Mesenteric fat pad (tissue), 1 donor: Measurements from ENCODE around the gene HELQ. TPM values are rescaled to one million over a fixed set of nuclear protein-coding genes. Genes with fewer than 3 reads are reported as not detected.
"Not testable (repeated sequence)": the region's sequence is repeated elsewhere in the genome, so short reads cannot be mapped to it uniquely, and the experiment has no call there.

Experiments used
- DNase-seq: peaks from one replicate; pipeline ENCODE4 v3.0.0-alpha.2; 2020; ENCODE audit warnings: low spot score
- long read RNA-seq: library from polyadenylated mRNA; unstranded; transcript quantifications from one replicate; pipeline ENCODE4 v2.0.0, GENCODE V29; 2020
- total RNA-seq: library from RNA; stranded (reverse); fragmentation: NEBNext Ultra II Directional; extraction: Animal tissue kit (Norgen Biotek cat#: 25700); gene quantifications from one replicate; pipeline ENCODE4 v1.2.1, GENCODE V29; 2021
- donor health status: DM: yes; HTN: yes; CAD: no.

HELQ gene
- 11.2 TPM for total RNA-seq
- long read RNA-seq, transcript HELQ-202 (2 exons, 744 nt): major isoform, 5 of 19 reads
- long read RNA-seq, partial matches to known transcripts: 8 of 19 reads
- long read RNA-seq, other reads (novel, unspliced or antisense): 2 of 19 reads

DNA sequence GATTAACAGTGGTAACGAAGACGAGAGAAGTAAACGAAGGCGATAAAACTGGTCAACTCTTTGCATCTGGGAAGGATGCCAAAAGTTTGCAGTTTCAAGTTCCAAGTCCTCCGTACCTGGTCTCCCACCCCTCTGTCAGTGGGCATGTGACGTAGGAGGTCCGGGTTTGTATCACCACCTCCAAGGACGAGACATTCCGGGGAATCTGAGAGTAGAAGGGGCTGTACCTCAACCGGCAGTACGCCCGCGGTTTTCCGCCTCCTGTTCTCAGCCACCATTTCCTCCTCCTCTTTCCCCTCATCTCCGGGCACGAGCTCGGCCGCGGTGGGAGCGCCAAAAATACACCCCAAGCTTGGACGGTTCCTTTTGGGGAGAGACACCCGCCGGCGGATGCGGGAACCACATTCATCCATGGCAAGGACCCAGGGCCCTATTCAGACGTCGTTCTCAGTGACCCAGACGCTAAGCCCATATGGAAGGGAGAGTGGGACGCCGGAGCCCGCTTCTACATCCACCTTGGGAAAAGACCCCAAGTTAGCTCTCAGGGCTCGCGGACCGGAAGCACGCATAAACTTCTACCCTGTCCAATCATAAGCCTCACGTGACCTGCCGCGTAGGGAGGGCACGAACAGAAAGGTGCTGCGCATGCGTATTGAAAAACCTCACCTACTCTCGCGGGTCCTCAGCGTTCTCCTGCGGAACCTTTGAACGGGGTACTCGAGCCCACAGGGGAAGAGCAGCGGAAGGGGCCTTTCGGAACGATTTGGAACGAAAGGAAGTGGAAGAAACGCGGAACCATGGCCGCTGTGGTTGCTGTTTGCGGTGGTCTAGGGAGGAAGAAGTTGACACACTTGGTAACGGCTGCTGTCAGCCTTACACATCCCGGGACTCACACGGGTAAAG is at the start of gene HELQ, which contains the start of gene MRPS18C:
Gene HELQ (minus strand): TSS at position 543 of the 903 bp plus-strand sequence. CDS start 130 bp downstream, at position 413.
Gene MRPS18C (plus strand): TSS at position 778 of the 903 bp plus-strand sequence. CDS start 20 bp downstream, at position 798.
- peak; percentile 96 for DNase-seq

GRCh38 chr4:83504996-83505395 is 49.4 kb upstream of the HELQ start:
- DNase-seq: no peak

- no peak for DNase-seq
These were observed 48.9 kb upstream of the HELQ start for GRCh38 chr4:83504503-83504902.

- DNase-seq: no peak
These were observed 48.4 kb upstream of the HELQ start for GRCh38 chr4:83503974-83504373.

- not testable (repeated sequence) for DNase-seq
These were observed 46.0 kb upstream of the HELQ start for GRCh38 chr4:83501671-83502070.

DNA sequence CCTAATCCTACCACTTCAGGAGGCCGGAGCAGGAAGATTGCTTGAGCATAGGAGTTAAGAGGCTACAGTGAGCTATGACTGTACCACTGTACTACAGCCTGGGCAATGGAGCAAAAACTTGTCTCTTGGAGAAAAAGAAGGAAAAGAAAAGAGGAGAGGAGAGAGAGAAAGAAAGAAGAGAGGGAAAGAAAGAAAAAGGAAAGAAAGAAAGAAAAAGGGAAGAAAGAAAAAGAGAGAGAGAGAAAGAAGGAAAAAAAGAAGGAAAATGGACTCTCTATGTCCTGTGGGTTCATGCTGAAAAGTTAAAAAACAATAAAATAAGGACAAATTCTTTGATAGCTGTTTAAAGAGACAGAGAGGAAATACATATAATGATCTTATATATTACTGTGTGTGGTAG is 42.6 kb upstream of the HELQ start:
- DNase-seq: no peak

- DNase-seq: not testable (repeated sequence)
These were observed 40.7 kb upstream of the HELQ start for GRCh38 chr4:83496085-83496917.

- no peak for DNase-seq
These were observed 35.3 kb upstream of the HELQ start for GRCh38 chr4:83490876-83491450.

DNA sequence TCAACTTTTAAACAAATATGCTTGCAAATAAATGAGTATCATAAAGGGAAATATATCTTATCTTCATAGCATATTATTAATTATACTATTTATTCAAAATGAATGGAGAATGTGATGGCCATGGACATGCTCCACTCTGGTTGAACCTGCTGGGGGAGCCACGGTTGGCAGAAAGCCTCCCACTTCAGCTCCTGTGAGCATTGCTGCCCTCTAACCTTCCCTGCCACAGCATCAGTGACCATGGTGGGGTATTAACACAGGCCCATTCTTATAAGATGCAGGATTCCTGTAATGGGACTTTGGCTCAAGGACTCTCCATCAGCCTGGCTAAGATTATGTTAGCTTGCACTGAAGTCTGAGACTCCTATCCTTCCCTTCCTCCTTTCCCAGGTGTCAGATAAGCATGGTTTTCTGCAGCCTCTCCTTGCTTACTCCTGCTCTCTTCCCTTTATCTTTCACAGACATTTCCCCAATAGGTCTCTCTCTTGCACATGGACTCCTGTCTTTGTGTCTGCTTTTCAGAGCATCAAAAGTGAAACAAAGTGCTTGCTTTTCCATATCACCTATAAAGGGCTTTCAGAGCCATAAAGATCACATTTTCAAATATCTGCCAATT is 34.2 kb upstream of the HELQ start:
- no peak for DNase-seq

GRCh38 chr4:83486457-83487129 is 31.0 kb upstream of the HELQ start:
- DNase-seq: no peak

GRCh38 chr4:83484500-83485461 is 29.2 kb upstream of the HELQ start, which contains the start of gene ABRAXAS1:
ABRAXAS1 (minus strand) TSS chr4:83485100; CDS start chr4:83485072, 28 bp downstream.
- DNase-seq: peak; percentile 96

- DNase-seq: no peak
These were observed 18.3 kb upstream of the HELQ start for GRCh38 chr4:83473966-83474365.

GRCh38 chr4:83473423-83473822 is 17.8 kb upstream of the HELQ start:
- DNase-seq: no peak

DNA sequence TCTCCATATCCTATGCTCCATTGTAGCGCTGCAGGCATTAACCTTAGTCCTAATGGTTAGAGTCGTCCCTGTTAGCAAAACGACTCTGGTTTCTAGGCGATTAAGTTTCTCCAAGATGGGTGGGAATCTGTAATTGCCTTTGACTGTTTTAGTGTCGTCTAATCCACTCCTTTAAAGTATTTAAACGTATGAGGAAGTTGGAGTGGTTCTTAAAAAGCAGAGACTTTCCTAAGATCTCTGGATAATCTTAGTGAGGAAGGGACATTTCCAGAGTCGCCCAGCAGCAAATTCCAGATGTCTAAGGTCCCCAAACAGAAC is 520 bp upstream of the HELQ start:
- DNase-seq: no peak

DNA sequence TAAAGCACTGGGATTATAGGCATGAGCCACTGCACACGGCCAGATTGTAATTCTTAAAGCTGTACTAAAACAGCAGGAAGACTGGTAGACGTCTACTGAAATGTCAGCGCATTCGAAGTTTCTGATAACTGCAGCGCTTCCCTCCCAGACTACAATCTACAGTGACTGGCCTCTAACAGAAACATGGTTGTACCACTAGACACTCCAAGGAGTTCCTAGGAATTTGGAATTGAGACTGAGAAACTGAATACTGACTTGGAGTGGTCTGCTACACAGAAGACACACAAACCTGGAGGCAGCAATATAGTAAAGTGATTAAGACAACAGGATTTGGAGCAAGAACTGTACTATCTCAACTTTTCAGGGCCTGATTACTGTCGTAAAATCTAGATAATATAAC is 937 bp downstream of the HELQ start:
- DNase-seq: no peak

GRCh38 chr4:83449009-83449408 is 6.6 kb downstream of the HELQ start:
- DNase-seq: no peak

DNA sequence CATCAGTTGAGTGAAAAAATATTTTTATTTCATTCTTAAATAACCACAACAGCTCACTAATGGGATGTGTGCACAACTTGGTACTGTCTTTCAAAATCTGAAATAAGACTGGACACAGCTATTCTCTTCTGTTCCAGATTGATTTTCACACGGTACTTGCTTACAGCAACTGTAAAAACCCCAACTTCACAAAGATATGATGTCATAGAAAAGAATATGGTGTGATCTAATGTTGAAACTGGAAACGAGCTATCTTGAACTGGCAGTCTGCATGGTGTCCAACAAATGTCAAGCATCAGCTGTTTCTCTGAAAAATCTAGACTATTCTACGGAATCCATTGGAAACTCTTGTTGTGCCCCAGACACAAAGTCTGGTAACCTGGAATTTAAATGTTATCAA is 14.7 kb downstream of the HELQ start:
- DNase-seq: no peak

DNA sequence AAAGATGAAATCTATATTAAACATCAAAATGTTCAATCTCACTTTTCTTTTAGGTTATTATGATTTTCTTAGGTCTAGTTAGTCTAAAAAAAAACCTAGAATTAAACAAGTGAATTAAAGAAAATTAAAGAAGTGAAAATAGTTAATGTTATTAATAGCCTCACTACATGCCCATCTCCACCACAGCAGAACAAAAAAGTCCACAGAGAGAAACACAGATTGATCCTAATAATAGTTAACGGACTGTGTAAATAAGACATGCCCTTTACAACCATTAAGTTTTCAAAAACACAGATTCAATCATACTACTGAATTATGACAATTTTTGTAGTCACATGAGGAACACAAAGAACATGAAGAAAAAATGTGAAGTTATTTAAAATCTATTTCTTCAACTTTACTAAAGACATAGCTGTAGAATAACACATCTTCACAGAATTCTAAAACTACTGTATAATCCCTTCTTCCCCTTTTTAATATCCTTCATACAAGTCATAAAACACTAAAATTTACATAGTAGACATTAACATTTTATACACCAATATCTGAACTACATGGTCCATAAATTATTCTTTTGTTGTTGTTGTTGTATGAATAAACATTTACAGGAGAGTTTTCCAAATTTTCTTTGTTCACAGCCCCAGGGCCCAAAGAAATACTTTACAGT is 15.3 kb downstream of the HELQ start:
- no peak for DNase-seq

GRCh38 chr4:83438719-83439118 is 16.9 kb downstream of the HELQ start:
- no peak for DNase-seq
